SU-DHL-6 (cell line): ENCODE data around the gene TAGLN2.

ENCODE experiments used
- EZH2phosphoT487 ChIP-seq: fragments of 200-600 bp; sonication (generic), shearing (Covaris generic); conservative IDR thresholded peaks from 2 replicates; pipeline ENCODE4 v1.6.1; 2018; ENCODE audit warnings: mild to moderate bottlenecking, antibody characterized with exemption, low read length, moderate library complexity, mixed read lengths
- TF ChIP-seq, protein P1 (sequence below): fragments of 200-600 bp; sonication (generic); IDR thresholded peaks from one replicate; pipeline ENCODE4 v1.5.1; 2017; ENCODE audit warnings: antibody characterized with exemption, mild to moderate bottlenecking, low read length, moderate library complexity; ENCODE audit not compliant: insufficient read depth, poor library complexity, severe bottlenecking

DNA sequence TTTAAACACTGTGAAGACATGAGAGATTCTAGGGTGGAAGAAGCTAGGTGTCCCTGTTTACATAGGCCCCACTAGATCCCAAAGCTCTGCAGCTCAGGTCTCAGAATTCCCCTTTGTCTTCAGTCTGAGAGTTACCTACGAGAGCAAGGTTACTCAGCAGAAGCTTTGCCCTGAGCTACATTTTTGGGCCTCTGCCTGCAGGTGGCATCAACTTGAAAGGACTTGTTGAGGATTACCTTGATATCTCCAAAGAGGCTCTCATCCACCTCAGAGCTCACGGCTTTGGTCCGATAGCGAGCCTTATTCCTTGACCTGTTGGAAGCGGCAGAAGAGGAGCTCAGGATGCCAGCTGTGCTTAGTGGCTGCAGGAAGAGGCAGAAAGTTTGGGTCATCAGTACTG, 32.4 kb downstream of the TAGLN2 start:
- TF ChIP-seq, protein P1, sequence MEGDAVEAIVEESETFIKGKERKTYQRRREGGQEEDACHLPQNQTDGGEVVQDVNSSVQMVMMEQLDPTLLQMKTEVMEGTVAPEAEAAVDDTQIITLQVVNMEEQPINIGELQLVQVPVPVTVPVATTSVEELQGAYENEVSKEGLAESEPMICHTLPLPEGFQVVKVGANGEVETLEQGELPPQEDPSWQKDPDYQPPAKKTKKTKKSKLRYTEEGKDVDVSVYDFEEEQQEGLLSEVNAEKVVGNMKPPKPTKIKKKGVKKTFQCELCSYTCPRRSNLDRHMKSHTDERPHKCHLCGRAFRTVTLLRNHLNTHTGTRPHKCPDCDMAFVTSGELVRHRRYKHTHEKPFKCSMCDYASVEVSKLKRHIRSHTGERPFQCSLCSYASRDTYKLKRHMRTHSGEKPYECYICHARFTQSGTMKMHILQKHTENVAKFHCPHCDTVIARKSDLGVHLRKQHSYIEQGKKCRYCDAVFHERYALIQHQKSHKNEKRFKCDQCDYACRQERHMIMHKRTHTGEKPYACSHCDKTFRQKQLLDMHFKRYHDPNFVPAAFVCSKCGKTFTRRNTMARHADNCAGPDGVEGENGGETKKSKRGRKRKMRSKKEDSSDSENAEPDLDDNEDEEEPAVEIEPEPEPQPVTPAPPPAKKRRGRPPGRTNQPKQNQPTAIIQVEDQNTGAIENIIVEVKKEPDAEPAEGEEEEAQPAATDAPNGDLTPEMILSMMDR: no peak
- TF ChIP-seq EZH2phosphoT487: no peak
